Fibroblast of villous mesenchyme (primary cell): ENCODE results near the gene PLA2G4D. TPM values are rescaled to one million over a fixed set of nuclear protein-coding genes. Genes with fewer than 3 reads are reported as not detected.

Source experiments
- DNase-seq: peaks from one replicate; pipeline ENCODE4 v3.0.0-alpha.2; 2010; ENCODE audit warnings: low read depth
- H3K4me3 ChIP-seq: 2 replicates; pipeline ENCODE4 v1.5.1; 2011; ENCODE audit warnings: low read depth, mild to moderate bottlenecking, low read length
- CTCF ChIP-seq: IDR thresholded peaks from 2 replicates; pipeline ENCODE4 v1.5.1; 2012; ENCODE audit warnings: low read depth, mild to moderate bottlenecking, low read length; ENCODE audit not compliant: insufficient read depth
- total RNA-seq: library from RNA; depleted of rRNA; stranded (reverse); fragments of >200 nt; gene quantifications from 2 replicates; pipeline ENCODE4 v1.2.3, GENCODE V29; 2012

PLA2G4D gene
- total RNA-seq, 1 donor, result not detected

DNA sequence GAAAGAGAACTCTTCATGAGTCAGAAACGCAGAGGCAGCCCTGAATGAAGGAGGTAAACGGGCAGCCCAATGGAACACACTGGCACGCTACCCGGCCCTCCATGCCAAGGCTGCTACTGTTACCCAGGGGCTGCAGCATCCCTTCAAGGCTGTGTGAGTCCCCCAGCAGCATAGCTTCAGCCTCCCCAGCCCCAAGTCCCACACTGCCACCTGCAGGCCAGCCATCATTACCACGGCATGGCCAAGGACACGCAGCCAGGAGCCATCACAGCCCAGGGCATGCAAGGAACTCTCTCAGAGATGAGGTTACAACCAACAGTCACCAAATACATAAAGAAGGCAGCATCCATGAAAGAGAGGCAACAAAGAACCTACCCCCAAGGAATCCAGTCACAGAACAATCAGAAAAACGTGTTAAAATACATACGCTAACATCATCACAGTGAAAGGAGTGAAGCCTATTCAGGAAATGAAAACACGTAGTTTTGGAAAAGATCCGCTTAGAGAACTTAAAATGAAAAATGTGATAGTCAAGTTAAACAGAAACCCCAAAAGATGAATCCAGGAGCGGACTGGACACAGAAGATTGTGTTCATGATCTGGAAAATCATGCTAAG lies 39.6 kb upstream of the PLA2G4D start:
- no peak overlapping the region for H3K4me3 ChIP-seq
- peak; percentile 69 for TF ChIP-seq CTCF
- peak; percentile 21 for DNase-seq

GRCh38 chr15:42133356-42133755 lies 39.0 kb upstream of the PLA2G4D start:
- no peak for TF ChIP-seq CTCF
- H3K4me3 ChIP-seq, result no peak overlapping the region
- no peak for DNase-seq

DNA sequence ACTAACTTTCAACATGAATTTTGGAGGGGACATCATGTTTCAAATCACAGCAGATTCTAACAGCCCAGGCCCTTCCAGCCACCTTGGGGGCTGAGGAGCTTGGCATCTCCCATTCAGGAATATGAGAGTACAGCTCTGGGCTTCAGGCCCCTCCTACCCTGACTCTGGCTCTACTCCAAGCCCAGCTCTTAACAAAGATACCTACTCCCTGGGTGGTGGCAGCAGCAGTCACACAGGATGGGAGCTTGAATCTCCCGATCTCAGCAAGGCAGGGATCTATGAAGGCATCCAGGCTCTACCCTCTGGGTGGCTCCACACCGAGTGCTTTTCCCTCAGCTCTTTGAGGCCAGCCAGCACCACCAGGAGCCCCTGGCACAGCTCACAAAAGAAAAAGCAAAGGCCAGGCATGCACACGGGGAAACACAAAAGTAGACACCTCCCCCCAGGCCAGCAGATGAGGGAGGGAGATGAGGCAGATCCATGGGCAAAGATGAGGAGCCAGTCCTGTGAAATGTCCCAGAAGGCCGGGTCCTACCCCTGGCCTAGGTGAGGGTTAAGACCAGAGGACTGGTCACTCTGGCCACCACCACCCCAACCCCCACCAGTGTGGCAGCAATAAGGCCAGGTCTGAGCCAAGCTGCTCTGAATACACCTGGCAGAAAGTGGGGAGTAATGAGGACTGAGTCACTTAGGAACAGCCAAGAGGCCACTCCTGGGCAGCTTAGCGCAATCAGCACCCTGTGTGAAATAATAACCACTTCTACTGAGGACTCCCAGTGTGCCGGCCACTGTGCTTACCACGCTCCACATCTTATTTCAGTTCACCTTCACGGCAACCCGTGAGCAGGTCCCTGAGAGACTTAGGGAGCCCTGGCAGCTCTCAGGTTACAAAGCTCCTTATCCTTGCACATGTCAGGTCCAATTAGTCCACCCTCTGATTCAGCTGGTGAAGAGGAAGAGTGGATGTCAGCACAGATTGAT lies 37.8 kb upstream of the PLA2G4D start:
- H3K4me3 ChIP-seq, result no peak overlapping the region
- no peak for TF ChIP-seq CTCF
- no peak for DNase-seq

DNA sequence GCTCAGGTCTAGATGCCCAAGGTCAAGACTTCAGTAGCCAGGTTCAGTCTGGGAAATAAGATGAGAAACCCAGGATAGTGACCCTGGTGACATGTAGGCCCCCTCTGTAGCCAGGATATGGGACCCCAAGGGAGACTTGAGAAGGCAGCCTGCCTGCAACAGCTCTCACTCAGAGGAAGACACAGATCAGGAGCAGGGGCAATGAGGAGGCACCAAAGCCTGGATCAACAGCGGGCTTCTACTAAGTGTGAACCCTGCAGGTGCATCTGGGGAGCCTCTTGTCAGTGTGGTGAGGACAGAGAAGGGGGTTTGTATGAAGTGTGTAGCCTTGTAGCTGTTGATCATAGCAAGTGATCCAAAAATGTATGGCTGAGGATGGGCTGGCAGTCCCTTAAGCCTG lies 36.6 kb upstream of the PLA2G4D start:
- DNase-seq, result no peak
- no peak for TF ChIP-seq CTCF

GRCh38 chr15:42130246-42130986 lies 36.1 kb upstream of the PLA2G4D start:
- H3K4me3 ChIP-seq, result no peak overlapping the region
- DNase-seq, result no peak
- TF ChIP-seq CTCF, result no peak

More for the DNA sequence above, 36.6 kb upstream of the PLA2G4D start:
- no peak overlapping the region for H3K4me3 ChIP-seq

DNA sequence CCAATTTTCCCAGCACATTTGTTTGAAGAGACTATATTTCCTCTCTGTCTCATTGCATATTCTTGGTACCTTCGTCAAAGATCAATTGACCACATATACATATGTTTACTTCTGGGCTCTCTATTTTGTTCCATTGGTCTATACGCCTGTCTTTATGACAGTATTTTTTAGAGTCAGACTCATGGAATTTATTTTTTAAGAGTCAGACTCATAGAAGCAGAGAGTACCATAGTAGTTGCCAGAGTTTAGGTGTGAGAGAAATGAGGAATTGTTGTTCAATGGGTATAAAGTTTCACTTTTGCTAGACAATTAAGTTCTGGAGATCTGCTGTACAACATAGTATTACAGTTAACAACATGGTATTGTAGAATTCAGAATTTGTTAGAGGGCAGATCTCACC lies 35.0 kb upstream of the PLA2G4D start:
- no peak for TF ChIP-seq CTCF
- no peak for DNase-seq

More for the DNA sequence above, 35.0 kb upstream of the PLA2G4D start:
- no peak overlapping the region for H3K4me3 ChIP-seq
